OCI-LY1 (cell line): Measurements from ENCODE around the gene ANKS1A.

Source experiments
- H2AFZ ChIP-seq: fragments of 200-600 bp; sonication (generic), shearing (Covaris generic); 2 replicates; pipeline ENCODE4 v1.6.0; 2014; ENCODE audit warnings: antibody characterized with exemption, mild to moderate bottlenecking, low read length
- H3F3A ChIP-seq: fragments of 200-600 bp; sonication (generic), shearing (Covaris generic); 2 replicates; pipeline ENCODE4 v1.6.0; 2014; ENCODE audit warnings: mild to moderate bottlenecking, antibody characterized with exemption, low read length, moderate library complexity; ENCODE audit not compliant: insufficient read depth
- H3K27ac ChIP-seq: fragments of 200-600 bp; sonication (generic); 2 replicates; pipeline ENCODE4 v1.5.1; 2014; ENCODE audit warnings: low read length, mixed run types, mild to moderate bottlenecking, low read depth; ENCODE audit not compliant: poor library complexity, severe bottlenecking
- H3K27me3 ChIP-seq: fragments of 200-600 bp; sonication (generic); 2 replicates; pipeline ENCODE4 v1.6.0; 2014; ENCODE audit warnings: antibody characterized with exemption, mild to moderate bottlenecking, low read length, moderate library complexity; ENCODE audit not compliant: insufficient read depth
- H3K36me3 ChIP-seq: fragments of 200-600 bp; sonication (generic); 2 replicates; pipeline ENCODE4 v1.6.1; 2014; ENCODE audit warnings: mild to moderate bottlenecking, antibody characterized with exemption, low read length, moderate library complexity, mixed read lengths; ENCODE audit not compliant: insufficient read depth
- H3K4me1 ChIP-seq: fragments of 200-600 bp; sonication (generic); 2 replicates; pipeline ENCODE4 v1.5.1; 2014; ENCODE audit warnings: mild to moderate bottlenecking, low read length, moderate library complexity; ENCODE audit not compliant: insufficient read depth, severe bottlenecking
- H3K4me2 ChIP-seq: fragments of 200-600 bp; sonication (generic), shearing (Covaris generic); 2 replicates; pipeline ENCODE4 v1.6.1; 2014; ENCODE audit warnings: low read length
- H3K4me3 ChIP-seq: fragments of 200-600 bp; sonication (generic); 2 replicates; pipeline ENCODE4 v1.5.1; 2014; ENCODE audit warnings: low read length, low read depth, mild to moderate bottlenecking, mixed read lengths; ENCODE audit not compliant: poor library complexity, severe bottlenecking
- H3K79me2 ChIP-seq: fragments of 200-600 bp; shearing (Covaris generic); 2 replicates; pipeline ENCODE4 v1.6.1; 2016; ENCODE audit warnings: mixed run types, low read length, mixed read lengths; ENCODE audit not compliant: insufficient read depth
- H3K9ac ChIP-seq: fragments of 200-600 bp; sonication (generic), shearing (Covaris generic); 2 replicates; pipeline ENCODE4 v1.6.1; 2014; ENCODE audit warnings: mild to moderate bottlenecking, low read length, mixed read lengths
- H3K9me2 ChIP-seq: fragments of 200-600 bp; sonication (generic), shearing (Covaris generic); 2 replicates; pipeline ENCODE4 v1.6.1; 2014; ENCODE audit warnings: low read depth, mild to moderate bottlenecking, low read length, mixed read lengths
- H3K9me3 ChIP-seq: fragments of 200-600 bp; shearing (Covaris generic); 2 replicates; pipeline ENCODE4 v1.6.1; 2014; ENCODE audit warnings: low read length, mixed read lengths
- H4K20me1 ChIP-seq: fragments of 200-600 bp; sonication (generic), shearing (Covaris generic); 2 replicates; pipeline ENCODE4 v1.6.0; 2016; ENCODE audit warnings: mild to moderate bottlenecking, low read length; ENCODE audit not compliant: insufficient read depth
- EZH2 ChIP-seq: fragments of 200-600 bp; sonication (generic), shearing (Covaris generic); IDR thresholded peaks from 2 replicates; pipeline ENCODE4 v1.8.0; 2017; ENCODE audit warnings: borderline replicate concordance, mixed run types, mild to moderate bottlenecking, antibody characterized with exemption, low read length, moderate library complexity, mixed read lengths
- TF ChIP-seq, protein P1 (sequence below): fragments of 200-600 bp; sonication (generic), shearing (Covaris generic); IDR thresholded peaks from 2 replicates; pipeline ENCODE4 v1.5.1; 2017; ENCODE audit warnings: mild to moderate bottlenecking, antibody characterized with exemption, low read length, moderate library complexity, mixed read lengths

ANKS1A gene

DNA sequence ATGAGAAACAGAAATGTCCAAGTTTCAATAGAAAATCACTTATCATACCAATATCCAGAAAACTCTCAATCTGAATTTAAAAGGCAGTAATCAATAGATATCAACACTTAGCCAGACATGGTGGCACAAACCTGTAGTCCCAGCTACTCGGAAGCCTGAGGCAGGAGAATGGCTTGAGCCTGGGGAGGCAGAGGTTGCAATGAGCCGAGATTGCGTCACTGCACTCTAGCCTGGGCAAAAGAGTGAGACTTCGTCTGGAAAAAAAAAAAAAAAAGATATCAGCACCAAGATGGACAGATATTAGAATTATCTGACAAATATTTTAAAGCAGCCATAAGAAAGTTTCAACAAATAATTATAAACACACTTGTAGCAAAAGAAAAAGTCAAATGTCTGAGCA is 205.1 kb downstream of the ANKS1A start:
- Histone ChIP-seq H3K4me2 (no peak overlapping the region), H3K9me3 (no peaks in the 10 kb centered on the region), H3K9me2 (no peaks in the 10 kb centered on the region), H3K4me3 (no peak overlapping the region), H3K4me1 (no peaks in the 10 kb centered on the region), H3F3A (no peaks in the 10 kb centered on the region), H3K79me2 (no peaks in the 10 kb centered on the region), H3K27ac (no peak overlapping the region), H3K36me3 (no peaks in the 10 kb centered on the region), H3K9ac (no peak overlapping the region), H4K20me1 (no peaks in the 10 kb centered on the region), H2AFZ (no peak overlapping the region), H3K27me3 (no peaks in the 10 kb centered on the region)
- no peak for TF ChIP-seq EZH2
- TF ChIP-seq, protein P1, sequence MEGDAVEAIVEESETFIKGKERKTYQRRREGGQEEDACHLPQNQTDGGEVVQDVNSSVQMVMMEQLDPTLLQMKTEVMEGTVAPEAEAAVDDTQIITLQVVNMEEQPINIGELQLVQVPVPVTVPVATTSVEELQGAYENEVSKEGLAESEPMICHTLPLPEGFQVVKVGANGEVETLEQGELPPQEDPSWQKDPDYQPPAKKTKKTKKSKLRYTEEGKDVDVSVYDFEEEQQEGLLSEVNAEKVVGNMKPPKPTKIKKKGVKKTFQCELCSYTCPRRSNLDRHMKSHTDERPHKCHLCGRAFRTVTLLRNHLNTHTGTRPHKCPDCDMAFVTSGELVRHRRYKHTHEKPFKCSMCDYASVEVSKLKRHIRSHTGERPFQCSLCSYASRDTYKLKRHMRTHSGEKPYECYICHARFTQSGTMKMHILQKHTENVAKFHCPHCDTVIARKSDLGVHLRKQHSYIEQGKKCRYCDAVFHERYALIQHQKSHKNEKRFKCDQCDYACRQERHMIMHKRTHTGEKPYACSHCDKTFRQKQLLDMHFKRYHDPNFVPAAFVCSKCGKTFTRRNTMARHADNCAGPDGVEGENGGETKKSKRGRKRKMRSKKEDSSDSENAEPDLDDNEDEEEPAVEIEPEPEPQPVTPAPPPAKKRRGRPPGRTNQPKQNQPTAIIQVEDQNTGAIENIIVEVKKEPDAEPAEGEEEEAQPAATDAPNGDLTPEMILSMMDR = no peak

DNA sequence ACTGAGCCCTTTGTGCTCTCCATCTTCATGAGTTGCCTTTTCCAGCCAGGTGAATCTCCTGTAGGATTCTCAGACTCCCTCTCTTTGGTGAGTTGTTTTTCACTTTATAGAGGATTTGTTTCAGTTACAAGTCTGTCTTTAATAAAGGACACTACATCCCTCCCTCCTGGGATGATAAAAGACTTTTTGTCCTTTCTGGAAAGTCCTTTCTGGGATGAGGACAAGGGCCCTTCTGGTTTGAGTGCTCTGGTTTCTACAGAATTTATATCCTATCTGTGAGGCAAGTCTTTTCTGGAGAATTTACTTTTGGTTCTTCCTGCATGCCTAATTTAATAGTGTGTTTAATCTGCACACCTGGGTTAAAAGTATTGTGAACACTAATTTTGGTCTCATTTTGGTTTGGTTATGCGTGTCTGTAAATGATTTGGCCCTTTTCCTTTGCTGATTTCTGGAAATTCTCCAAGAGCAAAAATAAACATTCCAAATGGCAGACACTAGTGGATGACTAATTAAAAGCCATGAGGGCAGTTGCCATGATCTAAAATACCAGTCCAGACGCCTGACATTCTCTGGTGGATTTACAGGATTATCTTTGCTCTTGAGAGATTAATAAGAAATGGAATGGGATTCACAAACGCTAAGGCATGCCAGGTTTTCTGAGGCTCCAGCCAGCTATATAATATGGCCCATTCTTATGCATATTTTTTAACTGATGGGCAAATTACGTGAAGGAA is 207.2 kb downstream of the ANKS1A start:
- Histone ChIP-seq H3K9ac (no peak overlapping the region), H3K36me3 (no peaks in the 10 kb centered on the region), H3K9me3 (no peaks in the 10 kb centered on the region), H3F3A (no peaks in the 10 kb centered on the region), H3K4me3 (no peak overlapping the region), H2AFZ (no peak overlapping the region), H3K4me1 (no peaks in the 10 kb centered on the region), H3K27ac (no peak overlapping the region), H3K9me2 (no peaks in the 10 kb centered on the region), H4K20me1 (no peaks in the 10 kb centered on the region), H3K79me2 (no peaks in the 10 kb centered on the region), H3K4me2 (no peak overlapping the region), H3K27me3 (no peaks in the 10 kb centered on the region)
- no peak for TF ChIP-seq EZH2
- TF ChIP-seq, protein P1 = no peak

DNA sequence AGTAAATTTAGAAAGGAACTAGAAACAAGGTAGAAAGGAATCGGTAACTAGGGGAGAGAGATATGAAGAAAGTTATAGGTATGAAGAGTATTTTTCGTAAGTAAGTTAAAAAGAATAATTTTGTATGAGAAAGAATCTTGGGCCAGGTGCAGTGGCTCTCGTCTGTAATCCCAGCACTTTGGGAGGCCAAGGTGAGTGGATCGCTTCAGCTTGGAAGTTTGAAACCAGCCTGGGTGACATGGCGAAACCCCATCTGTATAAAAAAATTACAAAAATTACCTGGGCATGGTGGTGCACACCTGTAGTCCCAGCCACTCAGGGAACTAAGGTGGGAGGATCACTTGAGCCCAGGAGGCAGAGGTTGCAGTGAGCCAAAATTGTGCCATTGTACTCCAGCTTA is 210.1 kb downstream of the ANKS1A start:
- Histone ChIP-seq H2AFZ (no peak overlapping the region), H3K9me3 (no peaks in the 10 kb centered on the region), H3K79me2 (no peaks in the 10 kb centered on the region), H3K9me2 (no peaks in the 10 kb centered on the region), H3K4me1 (no peaks in the 10 kb centered on the region), H3F3A (no peaks in the 10 kb centered on the region), H4K20me1 (no peaks in the 10 kb centered on the region), H3K9ac (no peak overlapping the region), H3K36me3 (no peaks in the 10 kb centered on the region), H3K27ac (no peak overlapping the region), H3K4me3 (no peak overlapping the region), H3K27me3 (no peaks in the 10 kb centered on the region), H3K4me2 (no peak overlapping the region)
- TF ChIP-seq, protein P1 = no peak
- no peak for TF ChIP-seq EZH2
